ENCODE measurements around the gene MYO9B.

The MYO9B gene

GRCh38 chr19:17260842-17261325, 185.3 kb downstream of the MYO9B start:
- DNase-seq (ENCODE audit: low read depth in 1 of 2, low spot score in 1 of 2) = peak; percentile 87 to 91

GRCh38 chr19:17262557-17262956, 187.0 kb downstream of the MYO9B start:
- DNase-seq (ENCODE audit: low read depth in 1 of 2, low spot score in 1 of 2) = no peak
